DMS53 (cell line): ENCODE results near the gene ELMO1.
A peak's percentile ranks its signal among the peaks of the same experiment; 100 is the strongest.

Experiments used
- DNase-seq: peaks from one replicate; lab custom pipeline; 2025; lab: John Stamatoyannopoulos, UW

Gene ELMO1

GRCh38 chr7:37129035-37129425 is 319.6 kb downstream of the ELMO1 start:
- no peak for DNase-seq

GRCh38 chr7:37128327-37129034 is 320.2 kb downstream of the ELMO1 start:
- DNase-seq: no peak

DNA sequence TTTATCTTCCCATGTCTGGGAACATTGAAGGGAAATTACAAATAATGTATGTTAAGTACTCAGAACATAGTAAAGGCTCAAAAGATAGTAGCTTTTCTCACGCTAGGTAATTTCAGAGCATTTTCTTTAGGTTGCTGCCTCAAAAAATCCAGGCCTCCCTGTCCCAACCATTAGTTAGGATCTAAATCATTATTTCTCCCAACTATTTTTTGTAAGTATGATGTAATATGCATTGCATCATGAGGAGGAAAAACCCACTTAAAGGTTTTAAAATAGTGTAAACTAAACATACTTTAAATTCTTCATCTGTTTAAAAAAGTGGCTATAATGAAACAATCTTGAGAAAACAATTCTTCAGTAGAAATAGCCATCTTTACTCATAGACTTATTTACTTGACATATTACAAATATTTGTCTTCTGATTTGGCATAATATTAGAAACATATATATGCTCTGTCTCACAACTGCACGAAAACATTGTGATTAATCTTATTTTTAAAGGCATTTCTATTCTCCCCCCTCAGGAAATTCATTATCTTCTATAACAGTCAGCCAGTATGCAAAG is 329.3 kb downstream of the ELMO1 start:
- DNase-seq: no peak

- no peak for DNase-seq
Observed at GRCh38 chr7:37118004-37118403, 330.7 kb downstream of the ELMO1 start.

- DNase-seq: no peak
Observed at GRCh38 chr7:37117292-37117691, 331.4 kb downstream of the ELMO1 start.

DNA sequence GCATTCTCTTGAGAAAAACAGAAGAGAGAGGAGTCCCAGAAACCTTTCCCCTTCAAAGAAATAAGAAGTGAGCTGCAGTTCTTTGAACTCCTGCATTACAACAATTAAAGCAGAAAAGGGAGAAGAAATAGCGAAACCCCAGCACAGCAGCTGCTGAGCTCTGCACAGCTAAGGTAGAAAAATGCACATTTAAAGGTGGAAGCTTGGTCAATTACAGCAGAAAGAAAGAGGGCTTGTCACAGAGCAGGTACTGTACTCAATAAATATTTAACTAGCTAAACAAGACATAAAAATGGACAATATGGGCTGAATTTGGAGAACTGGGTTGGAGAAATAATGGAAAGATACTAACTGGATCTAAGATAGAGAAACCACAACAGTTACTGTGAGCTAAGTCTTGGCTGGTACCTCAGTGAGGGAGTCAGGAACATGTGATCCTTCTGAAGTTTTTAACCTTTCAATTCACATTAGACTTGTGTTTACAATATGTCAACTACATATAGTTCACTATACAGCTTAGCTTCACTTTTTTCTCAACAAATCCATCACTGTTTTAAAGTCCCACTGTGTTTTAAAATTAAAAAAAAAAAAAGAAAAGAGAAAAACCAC is 332.5 kb downstream of the ELMO1 start:
- no peak for DNase-seq

GRCh38 chr7:37113661-37114355 is 334.9 kb downstream of the ELMO1 start:
- DNase-seq: no peak

GRCh38 chr7:37112876-37113275 is 335.8 kb downstream of the ELMO1 start:
- no peak for DNase-seq

- no peak for DNase-seq
Observed at GRCh38 chr7:37112218-37112617, 336.4 kb downstream of the ELMO1 start.

DNA sequence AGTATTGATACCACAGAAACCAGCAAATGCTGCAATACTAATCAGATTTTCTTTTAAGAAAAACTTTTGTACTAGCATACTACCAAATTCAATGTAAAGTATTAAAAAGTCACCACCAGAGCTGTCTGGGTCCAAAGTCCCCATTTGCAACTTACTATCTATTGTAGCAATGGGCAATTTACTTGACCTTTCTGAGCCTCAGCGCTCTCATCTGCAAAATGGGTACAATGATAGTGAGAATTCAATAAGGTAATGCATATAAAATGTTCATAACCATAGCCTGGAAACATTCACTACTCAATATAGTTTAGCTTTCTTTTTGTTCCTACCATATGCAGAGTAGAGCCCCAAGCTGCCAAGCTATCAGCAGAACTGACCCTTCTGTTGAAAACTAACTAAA is 337.2 kb downstream of the ELMO1 start:
- DNase-seq: no peak

DNA sequence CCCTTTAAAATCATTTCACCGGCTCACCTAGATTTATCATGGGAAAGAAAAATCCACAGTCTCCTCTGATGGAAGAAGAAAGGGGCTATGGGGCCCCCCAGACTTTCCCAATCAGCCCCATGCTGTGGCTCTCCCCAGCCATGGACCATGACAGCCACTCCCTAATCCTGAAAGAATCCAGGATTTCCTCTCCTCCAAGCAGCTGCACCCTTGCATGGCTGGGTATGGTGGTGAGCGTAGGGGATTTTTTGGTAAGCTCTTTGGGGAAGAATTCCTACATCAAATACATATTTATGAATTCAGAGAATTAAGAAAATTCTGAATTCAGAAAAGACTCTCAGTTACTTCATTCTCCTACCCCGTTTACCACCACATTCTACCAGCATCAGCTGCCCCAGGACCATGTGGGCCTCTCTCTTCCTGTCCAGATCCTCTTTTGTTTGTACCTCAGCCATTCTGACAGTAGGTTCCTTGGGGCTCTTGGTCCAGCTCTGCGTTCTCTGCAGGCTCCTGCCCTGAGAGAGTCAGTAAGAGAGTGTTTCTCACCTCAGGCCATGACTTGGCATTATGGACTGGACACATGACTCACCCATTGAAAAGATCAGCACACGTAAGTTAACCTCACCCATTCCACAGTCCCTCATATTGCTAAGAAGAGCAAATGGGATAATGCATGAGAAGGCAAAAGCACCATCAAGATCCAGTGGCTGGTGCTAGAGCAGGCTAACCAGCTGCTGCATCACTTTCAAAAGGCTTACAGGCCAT is 337.8 kb downstream of the ELMO1 start:
- DNase-seq: peak; percentile 7

- DNase-seq: peak; percentile 32
Observed at GRCh38 chr7:37109843-37110242, 338.8 kb downstream of the ELMO1 start.

DNA sequence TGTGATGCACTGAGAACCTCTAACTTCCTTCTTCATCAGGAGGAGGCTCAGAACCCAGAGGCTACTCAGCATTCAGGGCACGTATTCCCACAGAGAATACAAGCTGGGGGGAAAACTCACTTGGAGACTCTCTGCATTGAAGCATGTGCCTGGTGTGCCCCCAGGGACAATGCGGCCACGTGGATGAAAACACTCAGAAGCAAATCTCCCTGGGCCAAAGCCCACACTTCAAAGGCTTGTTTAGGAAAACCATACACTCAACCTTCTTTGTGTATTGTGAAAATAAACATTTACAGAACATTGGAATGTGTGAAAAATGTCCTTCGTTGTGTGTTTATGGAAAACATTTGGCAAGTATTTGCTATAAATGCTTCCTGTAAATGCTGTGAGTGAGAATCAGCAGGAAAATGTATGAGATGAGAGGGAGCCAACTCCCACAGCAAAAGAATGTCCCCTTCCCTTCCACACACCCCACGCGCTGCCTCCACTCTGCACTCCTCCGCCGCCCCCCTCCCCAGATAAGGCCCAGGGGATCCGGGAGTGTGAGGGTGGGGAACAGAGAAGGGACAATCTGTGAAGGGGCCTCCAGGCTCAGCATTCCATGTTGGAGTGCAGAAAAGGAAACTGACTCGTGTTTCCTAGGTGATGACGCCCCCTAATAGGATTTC is 339.5 kb downstream of the ELMO1 start:
- DNase-seq: peak; percentile 47

- DNase-seq: no peak
Observed at GRCh38 chr7:37108615-37109014, 340.0 kb downstream of the ELMO1 start.

GRCh38 chr7:37107047-37107750 is 341.5 kb downstream of the ELMO1 start:
- DNase-seq: no peak

DNA sequence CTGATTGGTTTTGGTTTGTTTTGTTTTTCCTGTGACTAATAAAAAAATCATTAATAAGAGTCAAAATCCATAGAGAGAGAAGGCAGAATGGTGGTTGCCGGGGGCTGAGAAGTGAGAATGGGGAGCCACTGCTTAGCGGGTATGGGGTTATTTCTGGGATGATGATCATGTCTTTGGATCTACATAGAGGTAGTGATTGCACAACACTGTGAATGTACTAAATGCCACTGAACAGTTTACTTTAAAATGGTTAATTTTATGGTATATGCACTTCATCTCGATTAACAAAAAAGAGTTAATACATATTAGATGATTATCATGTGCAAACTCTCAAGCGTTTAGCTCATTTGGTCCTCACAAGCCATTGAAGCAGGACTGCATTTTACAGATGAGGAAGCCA is 342.9 kb downstream of the ELMO1 start:
- no peak for DNase-seq

- DNase-seq: no peak
Observed at GRCh38 chr7:37104822-37105518, 343.7 kb downstream of the ELMO1 start.

DNA sequence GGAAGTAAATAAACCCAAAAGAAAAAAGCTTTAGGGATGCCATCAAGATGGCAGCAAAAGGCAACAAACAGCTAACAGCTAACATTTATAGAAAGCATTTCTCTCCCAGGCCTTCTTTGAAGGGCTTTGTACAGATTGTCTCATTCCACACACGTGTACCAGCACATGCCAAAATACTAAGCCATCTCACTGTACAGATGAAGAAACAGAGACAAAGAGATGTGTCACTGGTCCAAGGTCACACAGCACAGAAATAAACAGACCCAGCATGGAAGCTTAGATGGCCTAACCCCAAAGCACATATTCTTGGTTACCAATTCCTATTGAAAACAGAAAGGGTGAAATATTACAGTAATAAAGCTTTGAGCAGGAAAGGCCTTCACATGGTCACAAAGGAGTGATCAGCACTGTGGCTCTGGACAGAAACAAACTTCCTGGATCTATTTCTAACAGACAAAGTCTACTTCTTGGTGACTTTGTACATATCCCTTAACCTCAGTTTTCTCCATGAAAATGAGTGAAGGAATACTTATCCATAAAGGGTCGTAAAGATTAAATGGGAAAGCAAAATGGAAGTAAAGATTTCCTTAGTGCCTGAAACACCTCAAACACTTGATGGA is 346.0 kb downstream of the ELMO1 start:
- DNase-seq: no peak

GRCh38 chr7:37100735-37101331 is 347.8 kb downstream of the ELMO1 start:
- DNase-seq: no peak

- no peak for DNase-seq
Observed at GRCh38 chr7:37098762-37099161, 349.9 kb downstream of the ELMO1 start.
